Activated T-helper 2 cell treated with anti-CD3 and anti-CD28 coated beads, Interferon-gamma antibody, Interleukin-2, Interleukin-4, amounts not matched to agents 10 μg/mL and 5 μg/mL and 100 μg/mL, durations not matched to agents 14 hours and 24 hours and 36 hours (primary cell): ENCODE results near the gene REEP1. TPM values are rescaled to one million over a fixed set of nuclear protein-coding genes. Genes with fewer than 3 reads are reported as not detected.

Source experiments
- DNase-seq: peaks from one replicate; pipeline ENCODE4 v3.0.0; 2021; ENCODE audit warnings: low spot score
- H3K27ac Mint-ChIP-seq: one replicate; pipeline ENCODE4 v1.8.0; 2021; ENCODE audit warnings: mixed read lengths
- H3K27me3 Mint-ChIP-seq: one replicate; pipeline ENCODE4 v1.8.0; 2021; ENCODE audit warnings: low read depth, mixed read lengths
- H3K36me3 Mint-ChIP-seq: one replicate; pipeline ENCODE4 v1.8.0; 2021; ENCODE audit warnings: low read depth, mixed read lengths
- H3K4me1 Mint-ChIP-seq: one replicate; pipeline ENCODE4 v1.8.0; 2021; ENCODE audit warnings: low read depth, mixed read lengths
- H3K4me3 Mint-ChIP-seq: one replicate; pipeline ENCODE4 v1.8.0; 2021; ENCODE audit warnings: low read depth, mild to moderate bottlenecking, moderate library complexity, mixed read lengths
- H3K9me3 Mint-ChIP-seq: one replicate; pipeline ENCODE4 v1.8.0; 2021; ENCODE audit warnings: mixed read lengths
- intact Hi-C: fragments of 100-400 bp; cut with micrococcal nuclease; formaldehyde crosslinking; loops from one replicate; pipeline ENCODE4 v1.15.1; 2023
- total RNA-seq: library from RNA; stranded (reverse); gene quantifications from 2 replicates; pipeline ENCODE4 v1.2.3, GENCODE V29; 2022

Gene REEP1
- total RNA-seq, 1 donor from 2014 or later: 0.71 TPM

- intact Hi-C loops: loop anchor here (5.0 kb wide), 1 partner anchor 448 kb away; no protein-coding TSS in a partner anchor
- Mint-ChIP-seq H3K4me1 (peaks cover 15% of the 10 kb centered on the region), H3K27me3 (peaks cover 73% of the 10 kb centered on the region), H3K9me3 (peaks cover 16% of the 10 kb centered on the region), H3K27ac (no peak overlapping the region), H3K4me3 (peak overlapping the region; percentile 26), H3K36me3 (peaks cover 5% of the 10 kb centered on the region)
- DNase-seq: no peak
Measured at GRCh38 chr2:86338778-86339295, 1.4 kb upstream of the REEP1 start.

GRCh38 chr2:86336675-86337243 lies 667 bp downstream of the REEP1 start:
- peaks cover 68% of the 10 kb centered on the region for H3K27me3 Mint-ChIP-seq
- peak overlapping the region; percentile 79 for H3K4me3 Mint-ChIP-seq
- intact Hi-C loops: loop anchor here (5.0 kb wide), 1 partner anchor 451 kb away; no protein-coding TSS in a partner anchor
- DNase-seq: no peak
- no peak overlapping the region for H3K27ac Mint-ChIP-seq
- peaks cover 5% of the 10 kb centered on the region for H3K36me3 Mint-ChIP-seq
- H3K9me3 Mint-ChIP-seq: peaks cover 12% of the 10 kb centered on the region
- H3K4me1 Mint-ChIP-seq: peaks cover 15% of the 10 kb centered on the region

- peaks cover under 1% of the 10 kb centered on the region for H3K36me3 Mint-ChIP-seq
- H3K4me1 Mint-ChIP-seq: peaks cover 15% of the 10 kb centered on the region
- H3K9me3 Mint-ChIP-seq: peaks cover 5% of the 10 kb centered on the region
- peaks cover 63% of the 10 kb centered on the region for H3K27me3 Mint-ChIP-seq
- intact Hi-C loops: loop anchor here (5.0 kb wide), 1 partner anchor 451 kb away; no protein-coding TSS in a partner anchor
- H3K27ac Mint-ChIP-seq: no peak overlapping the region
- peak overlapping the region; percentile 79 for H3K4me3 Mint-ChIP-seq
- DNase-seq: no peak
Measured at GRCh38 chr2:86335865-86336674, 1.4 kb downstream of the REEP1 start.

- no peak for DNase-seq
- intact Hi-C loops: no loop called here
- Mint-ChIP-seq H3K27me3 (peaks cover 43% of the 10 kb centered on the region), H3K27ac (no peak overlapping the region), H3K9me3 (no peaks in the 10 kb centered on the region), H3K36me3 (no peaks in the 10 kb centered on the region), H3K4me3 (no peak overlapping the region), H3K4me1 (peaks cover 12% of the 10 kb centered on the region)
Measured at GRCh38 chr2:86333378-86333777, 4.0 kb downstream of the REEP1 start.

GRCh38 chr2:86332654-86333053 lies 4.8 kb downstream of the REEP1 start:
- no peak overlapping the region for H3K4me3 Mint-ChIP-seq
- H3K27ac Mint-ChIP-seq: no peak overlapping the region
- H3K9me3 Mint-ChIP-seq: no peaks in the 10 kb centered on the region
- DNase-seq: no peak
- intact Hi-C loops: no loop called here
- H3K27me3 Mint-ChIP-seq: peaks cover 38% of the 10 kb centered on the region
- no peaks in the 10 kb centered on the region for H3K36me3 Mint-ChIP-seq
- peaks cover 8% of the 10 kb centered on the region for H3K4me1 Mint-ChIP-seq

- H3K4me3 Mint-ChIP-seq: no peak overlapping the region
- intact Hi-C loops: no loop called here
- no peak for DNase-seq
- no peak overlapping the region for H3K27ac Mint-ChIP-seq
- no peaks in the 10 kb centered on the region for H3K36me3 Mint-ChIP-seq
- no peaks in the 10 kb centered on the region for H3K9me3 Mint-ChIP-seq
- H3K27me3 Mint-ChIP-seq: peaks cover 36% of the 10 kb centered on the region
- H3K4me1 Mint-ChIP-seq: peaks cover 2% of the 10 kb centered on the region
Measured at GRCh38 chr2:86331384-86331783, 6.0 kb downstream of the REEP1 start.

GRCh38 chr2:86330001-86330400 lies 7.4 kb downstream of the REEP1 start:
- Mint-ChIP-seq H3K4me3 (no peak overlapping the region), H3K4me1 (no peaks in the 10 kb centered on the region), H3K27me3 (peaks cover 30% of the 10 kb centered on the region), H3K9me3 (no peaks in the 10 kb centered on the region), H3K27ac (no peak overlapping the region), H3K36me3 (no peaks in the 10 kb centered on the region)
- DNase-seq: no peak
- intact Hi-C loops: no loop called here

- no peak for DNase-seq
- intact Hi-C loops: no loop called here
- no peak overlapping the region for H3K4me3 Mint-ChIP-seq
- H3K4me1 Mint-ChIP-seq: peaks cover 9% of the 10 kb centered on the region
- H3K36me3 Mint-ChIP-seq: no peaks in the 10 kb centered on the region
- H3K27me3 Mint-ChIP-seq: peaks cover 23% of the 10 kb centered on the region
- H3K27ac Mint-ChIP-seq: no peak overlapping the region
- no peaks in the 10 kb centered on the region for H3K9me3 Mint-ChIP-seq
Measured at GRCh38 chr2:86323273-86324021, 14.0 kb downstream of the REEP1 start.

GRCh38 chr2:86319700-86320580 lies 17.5 kb downstream of the REEP1 start:
- Mint-ChIP-seq H3K27me3 (peaks cover 13% of the 10 kb centered on the region), H3K27ac (peak overlapping the region; percentile 5), H3K9me3 (no peaks in the 10 kb centered on the region), H3K4me1 (peaks cover 9% of the 10 kb centered on the region), H3K4me3 (no peak overlapping the region), H3K36me3 (no peaks in the 10 kb centered on the region)
- no peak for DNase-seq
- intact Hi-C loops: no loop called here

GRCh38 chr2:86315084-86315483 lies 22.3 kb downstream of the REEP1 start:
- Mint-ChIP-seq H3K9me3 (no peaks in the 10 kb centered on the region), H3K27ac (no peak overlapping the region), H3K27me3 (peaks cover 11% of the 10 kb centered on the region), H3K4me1 (peaks cover 6% of the 10 kb centered on the region), H3K4me3 (no peak overlapping the region), H3K36me3 (no peaks in the 10 kb centered on the region)
- intact Hi-C loops: no loop called here
- DNase-seq: no peak

GRCh38 chr2:86314125-86314524 lies 23.3 kb downstream of the REEP1 start:
- no peak overlapping the region for H3K4me3 Mint-ChIP-seq
- DNase-seq: no peak
- no peaks in the 10 kb centered on the region for H3K4me1 Mint-ChIP-seq
- intact Hi-C loops: no loop called here
- H3K27ac Mint-ChIP-seq: no peak overlapping the region
- peaks cover 11% of the 10 kb centered on the region for H3K27me3 Mint-ChIP-seq
- no peaks in the 10 kb centered on the region for H3K9me3 Mint-ChIP-seq
- no peaks in the 10 kb centered on the region for H3K36me3 Mint-ChIP-seq

GRCh38 chr2:86313341-86313740 lies 24.1 kb downstream of the REEP1 start:
- peaks cover 11% of the 10 kb centered on the region for H3K27me3 Mint-ChIP-seq
- H3K4me1 Mint-ChIP-seq: no peaks in the 10 kb centered on the region
- H3K27ac Mint-ChIP-seq: no peak overlapping the region
- no peak overlapping the region for H3K4me3 Mint-ChIP-seq
- no peaks in the 10 kb centered on the region for H3K36me3 Mint-ChIP-seq
- no peak for DNase-seq
- no peaks in the 10 kb centered on the region for H3K9me3 Mint-ChIP-seq
- intact Hi-C loops: no loop called here
